HPDE6-E6E7 (cell line): Measurements from ENCODE around the gene AKT2.
"Not testable (repeated sequence)": the region's sequence is repeated elsewhere in the genome, so short reads cannot be mapped to it uniquely, and the experiment has no call there.

ENCODE experiments used
- DNase-seq: peaks from one replicate; pipeline ENCODE4 v3.0.0; 2011; ENCODE audit warnings: missing footprints; ENCODE audit errors: extremely low spot score

Gene AKT2

DNA sequence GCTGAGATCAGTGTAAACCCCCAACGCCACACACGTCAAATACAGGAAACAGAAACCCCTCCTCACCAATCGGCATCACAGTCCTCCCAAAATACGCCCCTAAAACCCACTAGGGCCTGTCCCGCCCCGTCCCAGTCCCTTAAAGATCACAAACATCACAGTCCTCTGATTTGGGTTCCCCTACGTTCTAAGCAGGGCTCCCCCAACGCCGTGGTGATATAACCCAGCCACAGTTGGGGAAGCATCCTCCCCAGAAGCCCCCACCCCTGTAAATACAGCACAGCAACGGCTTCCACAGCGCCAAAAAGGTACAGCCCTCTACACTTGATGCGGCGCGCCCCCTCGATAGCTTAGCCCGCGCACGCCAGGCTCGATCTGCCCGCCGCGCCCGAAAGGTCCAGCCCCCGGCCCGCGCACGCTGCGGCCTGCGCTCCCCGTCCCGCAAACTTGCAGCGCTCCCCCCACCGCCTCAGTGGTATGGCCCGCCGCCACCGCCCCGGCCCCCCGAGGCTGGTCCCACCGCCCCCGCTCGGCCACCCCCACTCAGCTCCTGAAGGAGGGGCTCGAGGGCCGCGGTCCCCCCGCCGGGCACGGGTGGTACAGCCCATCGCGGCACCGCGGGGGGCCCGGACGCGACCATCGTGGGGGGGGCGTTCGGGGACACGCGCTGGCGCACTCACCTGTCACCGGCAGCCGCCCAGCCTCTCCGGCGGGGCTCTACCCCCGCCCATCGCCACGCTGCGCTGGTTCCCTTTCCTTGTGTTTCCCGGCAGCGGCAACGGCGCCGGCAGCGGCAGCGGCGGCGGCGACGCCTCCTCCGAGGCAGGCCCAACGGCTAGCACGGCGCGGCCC is at the start of gene AKT2:
TSS of gene AKT2 (minus strand) at position 845 of the 852 bp plus-strand sequence. CDS start 20,078 bp downstream, outside the sequence.
- DNase-seq, result no peak

DNA sequence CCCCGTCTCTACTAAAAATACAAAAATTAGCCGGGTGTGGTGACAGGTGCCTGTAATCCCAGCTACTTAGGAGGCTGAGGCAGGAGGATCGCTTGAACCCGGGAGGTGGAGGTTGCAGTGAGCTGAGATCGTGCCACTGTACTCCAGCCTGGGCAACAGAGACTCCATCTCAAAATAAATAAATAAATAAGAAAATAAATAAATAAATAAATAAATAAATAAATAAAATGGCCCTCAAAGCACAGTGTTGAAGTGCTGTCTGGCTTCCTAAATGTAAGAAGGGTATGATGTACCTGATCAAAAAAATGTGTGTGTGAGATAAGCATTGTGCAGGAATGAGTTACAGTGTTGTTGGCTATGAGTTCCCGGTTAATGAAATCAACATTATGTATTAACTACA is 47.9 kb upstream of the AKT2 start:
- DNase-seq, result not testable (repeated sequence)

DNA sequence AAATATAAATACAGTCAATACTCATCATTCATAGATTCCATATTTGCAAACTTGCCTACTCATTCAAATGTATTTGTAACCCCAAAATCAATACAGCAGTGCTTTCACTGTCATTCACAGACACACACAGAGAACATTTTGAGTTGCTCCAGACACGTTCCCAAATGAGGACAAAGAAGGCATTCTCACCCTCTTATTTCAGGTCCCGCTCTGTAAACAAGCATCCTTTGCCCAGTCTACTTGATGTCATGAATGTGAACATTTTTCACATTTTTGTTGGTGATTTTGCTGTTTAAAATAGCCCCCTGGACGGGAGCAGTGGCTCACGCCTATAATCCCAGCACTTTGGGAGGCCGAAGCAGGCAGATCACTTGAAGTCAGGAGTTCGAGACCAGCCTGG is 47.5 kb upstream of the AKT2 start:
- DNase-seq, result no peak

DNA sequence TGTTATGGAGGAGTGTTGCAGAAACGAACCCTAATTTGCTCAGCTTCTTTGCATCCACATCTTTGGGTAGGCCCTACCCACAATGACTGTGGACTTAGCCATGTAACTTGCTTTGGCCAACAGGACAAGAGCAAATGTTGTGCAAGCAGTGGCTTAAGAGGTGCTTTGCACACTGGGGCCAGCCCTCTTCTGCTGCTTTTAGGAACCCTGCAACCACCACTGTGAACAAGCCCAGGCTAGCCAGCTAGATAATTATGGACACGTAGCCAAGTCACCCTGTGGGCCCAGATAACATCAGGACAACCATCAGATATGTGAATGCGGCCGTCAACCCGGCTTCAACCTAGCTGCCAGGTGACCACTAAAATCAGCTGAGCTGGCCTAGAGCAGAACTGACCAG is 45.9 kb upstream of the AKT2 start:
- no peak for DNase-seq

DNA sequence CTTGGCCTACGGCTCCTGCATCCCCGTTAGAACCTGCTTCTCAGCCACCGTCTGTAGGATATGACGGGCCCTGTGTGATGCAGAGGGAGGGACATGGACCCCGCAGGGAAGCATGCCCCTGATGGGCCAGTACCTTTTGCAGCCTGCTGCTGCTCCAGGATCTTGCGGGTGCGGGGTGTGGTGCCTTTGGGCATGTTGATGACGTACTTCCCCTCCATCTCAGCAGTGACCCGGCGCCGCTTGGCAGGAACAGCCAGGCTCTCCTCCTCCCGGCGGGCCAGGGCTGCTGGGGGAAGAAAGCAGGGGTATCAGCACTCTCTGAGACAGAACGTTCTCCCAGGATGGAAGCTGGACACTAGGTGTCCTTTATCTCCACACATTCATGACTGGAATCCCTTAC is 41.1 kb upstream of the AKT2 start:
- no peak for DNase-seq

DNA sequence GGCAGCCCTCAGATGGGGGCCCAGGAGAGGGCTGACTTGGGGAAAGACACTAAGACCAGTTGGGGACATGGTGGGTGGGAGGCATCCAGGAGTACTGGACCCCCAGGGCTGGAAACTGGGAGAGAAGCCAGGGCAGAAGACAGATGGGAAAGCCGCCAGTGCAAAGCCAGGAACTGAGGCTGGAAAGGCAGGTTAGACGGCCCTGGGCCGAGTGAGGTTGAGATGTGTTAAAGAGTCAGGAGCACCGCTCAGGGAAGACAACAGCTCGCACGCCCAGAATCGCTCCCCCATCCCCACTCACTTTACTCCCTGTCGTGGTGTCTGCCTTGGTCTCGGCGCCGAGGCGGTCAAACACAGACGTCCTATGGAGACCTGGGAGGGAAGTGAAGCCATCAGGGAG is 38.6 kb upstream of the AKT2 start:
- DNase-seq, result no peak

DNA sequence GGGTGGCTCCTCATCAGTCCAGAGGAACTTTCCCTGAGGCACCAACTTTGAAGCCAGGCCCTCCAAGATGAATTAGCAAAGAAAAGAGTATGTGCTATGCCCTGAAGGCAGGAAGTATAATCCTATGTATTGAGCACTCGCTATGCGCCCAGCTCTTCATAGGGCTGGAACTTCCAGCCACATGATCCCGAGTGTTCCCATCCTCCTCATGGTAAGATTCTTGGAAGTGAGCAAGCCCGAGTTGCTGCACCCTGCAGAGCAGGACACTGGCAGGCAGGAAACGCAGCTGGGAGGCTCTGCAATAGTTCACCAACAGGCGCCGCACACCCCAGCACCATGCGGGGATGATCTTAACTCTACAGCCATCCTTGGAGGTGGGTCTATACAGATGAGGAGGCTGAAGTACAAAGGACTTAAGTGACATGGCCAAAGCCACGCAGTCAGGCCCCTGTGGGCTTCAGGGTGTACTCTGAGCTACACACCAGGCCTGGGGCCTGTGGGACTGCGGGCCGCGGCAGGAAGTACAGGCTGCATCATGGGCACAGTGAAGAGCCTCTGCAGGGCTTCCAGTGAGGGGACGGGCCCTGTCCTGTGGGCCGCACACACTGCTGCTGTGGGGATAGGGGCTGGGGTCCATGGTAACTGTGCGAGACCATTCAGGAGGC is 37.9 kb upstream of the AKT2 start:
- DNase-seq, result no peak

DNA sequence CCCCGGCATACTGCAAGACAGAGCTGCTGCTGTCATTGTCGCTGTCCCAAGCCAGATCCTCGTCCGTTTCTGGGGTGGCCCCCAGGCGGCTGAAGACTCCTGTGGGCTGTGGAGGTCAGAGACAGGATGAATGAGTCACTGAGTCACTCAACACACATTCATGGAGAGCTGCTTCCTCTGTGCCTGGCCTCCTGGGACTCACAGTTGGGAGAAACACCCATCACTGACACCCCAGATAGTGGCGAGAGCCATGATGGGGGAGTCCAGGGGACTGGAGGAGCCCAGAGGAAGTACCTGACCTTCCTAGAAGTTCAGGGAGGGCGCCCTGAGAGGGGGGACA is 37.1 kb upstream of the AKT2 start:
- DNase-seq, result no peak

DNA sequence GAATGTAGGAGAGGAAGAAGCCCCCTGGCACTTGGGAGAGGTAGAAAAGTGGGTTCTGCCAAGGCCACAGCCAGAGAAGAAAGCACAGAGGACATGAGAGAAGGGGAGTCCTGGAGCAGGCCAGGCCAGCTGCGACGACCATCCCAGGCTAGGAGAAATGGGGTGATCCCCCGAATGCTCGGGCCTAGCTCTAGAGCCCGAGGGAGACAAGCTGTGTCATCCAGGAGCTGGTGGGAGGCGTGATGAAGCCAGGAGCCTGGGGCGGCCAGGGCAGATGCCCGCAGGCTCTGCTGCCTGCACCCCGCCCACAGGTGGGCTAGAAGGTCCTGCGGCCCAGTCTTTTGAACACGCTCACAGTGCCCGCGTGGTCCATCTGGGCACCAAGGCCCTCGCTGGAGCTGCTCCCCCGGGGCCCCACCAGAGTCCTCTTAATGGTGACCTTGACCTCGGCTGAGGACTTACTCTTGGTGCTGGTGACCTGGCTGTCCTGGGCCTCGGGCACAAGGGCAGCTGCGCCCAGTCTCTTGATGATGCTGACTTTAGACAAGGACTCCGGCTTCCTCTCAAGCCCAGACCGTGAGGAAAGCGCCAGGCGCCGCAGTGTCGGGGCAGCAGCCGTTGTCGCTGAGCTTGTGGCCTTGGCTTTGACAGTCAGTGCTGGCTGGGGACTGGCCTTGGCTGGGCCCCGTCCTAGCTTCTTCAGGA is 36.6 kb upstream of the AKT2 start:
- no peak for DNase-seq

DNA sequence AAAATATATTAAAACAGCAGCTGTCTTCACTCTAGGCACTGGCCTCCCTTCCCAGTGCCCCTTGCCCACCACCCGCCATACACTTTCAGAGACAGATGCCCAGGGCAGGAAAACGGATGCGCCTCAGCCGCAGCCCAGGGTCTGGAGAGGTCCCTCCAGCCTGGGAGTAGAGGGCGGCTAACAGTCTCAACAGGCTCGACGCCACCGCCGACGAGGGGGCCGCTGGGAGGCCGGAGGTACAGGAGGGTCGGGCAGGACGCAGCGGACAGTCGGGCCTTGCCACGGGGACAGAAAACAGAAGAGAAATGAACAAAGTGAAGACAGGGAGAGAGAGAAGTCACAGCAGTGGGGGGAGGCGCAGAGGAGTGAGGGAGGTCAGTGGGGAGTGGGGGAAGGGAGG is 35.9 kb upstream of the AKT2 start:
- DNase-seq, result no peak

DNA sequence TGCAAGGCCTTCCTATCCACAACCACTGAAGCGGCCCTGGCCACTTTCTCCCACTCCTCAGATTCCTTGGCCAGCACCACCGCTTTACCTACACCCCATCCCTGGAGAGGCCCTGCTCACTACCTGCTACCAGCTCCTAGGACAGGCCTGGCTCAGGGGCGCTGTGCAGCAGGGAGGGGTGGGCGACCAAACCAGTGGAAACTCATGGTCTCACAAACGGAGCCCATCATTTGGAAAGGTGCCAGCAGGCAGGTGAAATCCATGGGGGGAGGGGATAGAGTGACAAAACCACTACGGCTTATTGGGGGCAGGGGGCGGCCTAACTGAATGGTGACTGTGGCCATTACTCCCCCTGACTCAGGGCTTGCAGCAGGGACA is 35.4 kb upstream of the AKT2 start:
- DNase-seq, result no peak

DNA sequence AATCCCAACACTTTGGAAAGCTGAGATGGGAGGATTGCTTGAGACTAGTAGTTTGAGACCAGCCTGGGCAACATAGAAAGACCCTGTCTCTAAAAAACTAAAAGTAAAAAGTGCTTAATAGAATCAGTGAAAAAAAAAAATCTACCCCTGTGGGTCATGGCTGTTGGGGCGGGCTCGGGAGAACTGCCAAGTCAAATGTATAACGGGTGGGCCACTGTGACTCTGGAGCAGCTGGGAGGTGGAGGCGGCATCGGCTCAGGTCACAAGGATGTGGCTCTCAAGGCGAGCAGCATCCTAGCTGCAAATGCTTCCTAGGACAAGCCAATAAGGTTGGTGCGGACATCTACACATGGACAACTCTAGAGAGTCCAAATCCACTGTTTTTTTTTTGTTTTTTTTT is 32.2 kb upstream of the AKT2 start:
- no peak for DNase-seq

DNA sequence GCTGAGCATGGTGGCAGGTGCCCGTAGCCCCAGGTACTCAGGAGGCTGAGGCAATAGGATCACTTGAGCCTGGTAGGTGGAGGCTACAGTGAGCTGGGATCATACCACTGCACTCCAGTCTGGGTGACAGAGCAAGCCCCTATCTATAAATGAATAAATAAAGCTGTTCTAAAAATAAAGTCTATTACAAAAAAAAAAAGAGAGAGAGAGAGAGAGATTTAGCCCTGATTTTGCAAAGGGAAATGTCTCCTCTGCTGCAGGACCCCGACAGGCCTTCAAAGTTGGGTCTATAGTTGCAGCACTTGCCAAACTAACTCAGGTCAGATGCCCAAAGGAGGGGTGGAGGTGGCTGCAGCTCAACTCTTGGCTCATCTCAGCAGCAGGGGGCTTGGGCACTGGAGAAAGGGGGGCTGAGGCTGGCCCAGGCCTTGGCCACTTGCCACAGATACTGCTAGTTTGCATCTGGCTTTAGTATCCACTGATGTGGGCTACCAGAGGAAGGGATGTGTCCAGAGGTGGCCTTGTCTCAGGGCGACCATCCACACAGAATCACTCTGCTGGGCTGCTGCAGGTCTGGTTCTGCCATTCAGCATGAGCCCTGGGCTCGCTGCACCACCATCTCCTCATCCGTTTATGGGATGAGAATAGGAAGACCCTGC is 30.8 kb upstream of the AKT2 start:
- DNase-seq, result no peak

DNA sequence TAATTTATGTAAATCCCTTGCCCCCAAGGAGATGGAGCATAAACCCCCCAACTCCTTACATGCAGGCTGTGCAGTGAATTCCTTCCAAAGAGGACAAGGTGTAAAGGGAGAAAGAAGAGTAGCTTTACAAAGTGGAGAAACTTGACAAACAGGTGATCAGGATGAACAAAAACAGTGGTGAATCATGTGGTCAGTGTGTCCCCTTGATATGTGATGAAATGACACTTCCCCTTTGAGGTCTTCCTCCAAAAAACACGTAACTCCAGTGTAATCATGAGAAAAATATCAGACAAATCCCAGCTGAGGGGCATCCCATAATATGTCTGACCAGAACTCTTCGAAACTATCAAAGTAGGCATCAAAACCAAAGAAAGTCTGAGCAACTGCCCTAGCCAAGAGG is 29.5 kb upstream of the AKT2 start:
- DNase-seq, result no peak

DNA sequence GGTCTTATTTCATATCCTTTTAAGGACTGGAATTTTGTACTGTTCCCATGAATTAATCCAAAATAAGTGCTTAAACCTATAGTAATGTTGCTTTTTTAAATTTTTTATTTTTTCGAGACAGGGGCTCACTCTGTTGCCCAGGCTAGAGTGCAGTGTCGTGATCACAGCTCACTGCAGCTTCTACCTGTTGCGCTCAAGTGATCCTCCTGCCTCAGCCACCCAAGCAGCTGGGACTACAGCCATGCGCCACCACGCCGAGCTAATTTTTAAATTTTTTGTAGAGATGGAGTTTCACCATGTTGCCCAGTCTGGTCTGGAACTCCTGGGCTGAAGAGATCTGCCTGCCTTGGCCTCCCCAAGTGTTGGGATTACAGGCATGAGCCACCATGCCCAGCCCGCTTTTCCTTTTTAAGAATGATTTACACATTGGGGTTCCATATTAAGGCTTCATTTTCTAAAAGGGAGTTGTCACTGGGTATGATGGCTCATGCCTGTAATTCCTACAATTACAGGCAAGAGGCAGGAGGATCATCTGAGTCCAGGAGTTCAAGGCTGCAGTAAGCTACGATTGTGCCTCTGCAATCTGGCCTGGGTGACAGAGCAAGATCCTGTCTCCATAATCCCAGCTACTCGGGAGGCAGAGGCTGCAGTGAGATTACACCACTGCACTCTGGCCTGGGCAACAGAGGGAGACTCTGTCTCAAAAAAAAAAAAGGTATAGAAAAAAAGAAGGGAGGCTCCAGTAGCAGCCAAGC is 28.3 kb upstream of the AKT2 start:
- DNase-seq, result no peak

DNA sequence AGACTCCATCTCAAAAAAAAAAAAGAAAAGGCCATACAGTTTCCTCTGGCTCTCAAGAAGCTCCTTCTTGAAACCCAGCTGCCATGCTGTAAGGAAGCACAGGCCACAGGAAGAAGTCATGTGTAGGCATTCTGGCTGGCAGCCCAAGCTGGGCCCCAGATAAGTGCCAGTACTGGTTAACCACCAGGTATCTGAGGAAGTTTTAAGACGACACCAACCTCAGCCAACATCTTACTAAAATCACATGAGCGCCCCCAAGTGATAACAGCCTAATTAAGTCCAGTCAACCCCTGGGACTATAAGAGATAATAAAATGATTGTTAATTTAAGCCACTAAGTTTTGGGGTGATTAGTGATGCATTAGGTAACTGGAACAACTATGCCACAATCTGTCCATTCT is 27.4 kb upstream of the AKT2 start:
- no peak for DNase-seq

DNA sequence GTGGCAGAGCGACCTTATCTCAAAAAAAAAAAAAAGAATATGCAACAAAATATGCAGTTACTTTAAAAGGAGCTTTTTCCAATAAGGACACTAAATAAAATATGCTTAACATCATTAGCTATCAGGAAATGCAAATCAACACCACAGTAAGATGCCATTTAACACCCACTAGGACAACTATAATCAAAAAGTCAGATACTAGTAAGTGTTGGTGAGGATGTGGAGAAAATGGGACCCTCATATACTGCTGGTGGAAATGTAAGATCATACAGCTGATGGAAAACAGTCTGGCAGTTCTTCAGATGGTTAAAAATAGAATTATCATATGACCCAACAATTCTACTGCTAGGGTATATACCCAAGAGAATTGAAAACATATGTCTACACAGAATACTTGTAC is 24.5 kb upstream of the AKT2 start:
- no peak for DNase-seq

DNA sequence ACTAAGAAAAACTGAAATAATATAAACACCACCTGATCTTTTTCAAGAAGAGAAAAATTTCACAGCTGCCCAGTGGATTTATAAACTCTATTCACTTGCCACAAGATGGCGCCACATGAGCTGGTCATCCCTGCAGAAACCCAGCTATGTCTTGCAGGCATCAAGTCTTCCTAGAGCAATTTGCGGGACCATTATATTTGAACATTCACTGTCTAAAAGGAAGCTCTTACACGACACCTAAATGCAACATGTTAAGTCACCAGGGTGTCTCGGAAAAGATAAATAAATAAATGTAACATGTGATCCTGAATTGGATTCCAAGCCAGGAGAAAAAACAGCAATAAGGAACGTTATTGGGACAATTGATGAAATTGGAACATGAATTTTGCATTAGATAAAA is 20.3 kb upstream of the AKT2 start:
- peak; percentile 82 for DNase-seq

DNA sequence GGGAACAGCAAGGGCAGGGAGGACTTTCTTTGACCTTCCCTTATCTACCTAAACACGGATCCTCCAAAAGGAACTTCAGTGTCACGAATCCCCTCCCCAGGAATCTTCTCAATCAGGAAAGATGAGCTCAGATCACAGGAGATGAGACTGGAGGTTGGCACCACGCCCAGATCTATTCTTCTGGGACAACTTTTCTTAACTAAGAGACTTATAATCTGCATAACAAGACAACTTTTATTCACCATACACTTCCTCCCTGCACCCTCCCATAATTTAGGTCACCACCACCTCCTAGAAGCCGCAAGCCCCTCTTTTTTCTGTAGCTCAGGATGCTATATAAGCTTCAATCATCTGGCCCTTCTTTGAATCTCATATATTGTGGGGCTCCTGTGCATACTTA is 19.2 kb upstream of the AKT2 start:
- no peak for DNase-seq

DNA sequence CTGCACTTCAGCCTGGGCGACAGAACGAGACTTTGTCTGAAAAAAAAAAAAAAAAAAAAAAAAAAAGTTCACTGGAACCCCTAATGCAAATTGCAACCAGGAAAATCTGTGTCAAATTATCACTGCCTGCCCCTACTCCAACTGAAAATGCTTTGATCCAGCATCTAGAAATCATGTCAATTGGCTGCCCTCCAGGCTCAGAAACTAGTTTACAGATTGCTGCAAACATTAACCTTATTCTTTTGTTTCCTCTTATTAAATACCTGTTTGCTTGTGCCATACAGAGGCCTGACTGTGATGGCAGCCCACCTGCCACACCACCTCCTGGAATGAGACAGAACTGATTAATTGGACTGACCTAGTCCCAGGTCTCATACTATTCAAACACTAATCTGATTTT is 18.6 kb upstream of the AKT2 start:
- DNase-seq, result no peak

DNA sequence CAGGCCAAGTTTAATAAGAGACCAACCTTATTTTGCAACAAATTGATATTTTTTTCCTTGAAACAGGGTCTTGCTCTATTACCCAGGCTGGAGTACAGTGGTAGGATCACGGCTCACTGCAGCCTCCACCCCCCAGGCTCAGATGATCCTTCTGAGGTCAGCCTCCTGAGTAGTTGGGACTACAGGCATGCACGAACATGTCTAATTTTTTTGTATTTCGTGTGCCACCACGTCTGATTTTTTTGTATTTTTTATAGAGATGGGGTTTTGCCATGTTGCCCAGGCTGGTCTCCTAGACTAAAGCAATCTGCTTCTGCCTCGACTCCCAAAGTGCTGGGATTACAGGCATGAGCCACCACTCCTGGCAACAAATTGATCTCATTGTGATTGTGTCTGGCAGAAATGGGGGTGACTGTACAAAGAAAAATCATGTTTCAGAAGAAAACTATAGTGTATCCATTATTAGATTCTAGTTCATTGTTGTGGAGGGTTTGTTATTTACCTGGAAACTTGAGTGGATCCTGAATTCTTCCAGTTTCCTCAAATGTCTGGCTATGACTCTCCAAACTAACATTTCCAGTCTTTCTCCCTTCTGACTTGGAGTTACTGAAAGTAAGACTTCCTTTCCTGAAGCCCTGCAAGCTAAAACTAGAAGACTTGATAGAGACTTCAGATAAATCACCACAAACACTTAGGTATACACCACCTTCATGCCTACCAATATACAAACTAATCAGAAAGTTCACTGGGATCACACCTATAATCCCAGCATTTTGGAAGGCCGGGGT is 17.3 kb upstream of the AKT2 start:
- DNase-seq, result no peak
